Measurements from ENCODE around the gene NXPE1.

Gene NXPE1

GRCh38 chr11:114587398-114587953, 27.8 kb upstream of the NXPE1 start:
- no peak for DNase-seq (ENCODE audit: low read depth)
- no peak for TF ChIP-seq CTCF (IDR thresholded peaks at IDR 0.05; ENCODE audit: control insufficient read depth, extremely low read depth, insufficient read depth)
- H3K4me3 ChIP-seq (ENCODE audit: low read depth, low read length), result no peak overlapping the region

DNA sequence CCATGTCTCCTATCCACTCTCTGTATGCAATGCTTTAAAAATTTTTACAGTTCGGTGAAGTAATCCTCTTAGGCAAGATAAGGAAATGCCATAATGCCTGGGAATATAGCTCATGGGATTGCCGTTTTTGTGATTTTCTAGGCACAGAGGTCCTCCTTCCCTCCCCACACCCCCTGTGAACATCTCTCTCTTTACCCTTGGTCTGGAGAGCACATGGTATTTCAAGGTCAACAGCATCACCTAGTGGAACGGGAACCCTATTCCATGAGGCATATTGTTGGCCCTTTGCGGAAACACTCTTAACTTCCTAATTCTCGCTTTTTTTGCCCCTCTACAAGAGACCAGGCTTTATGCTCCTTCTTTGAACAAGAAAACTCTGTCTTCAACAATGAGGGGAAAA, 27.1 kb upstream of the NXPE1 start:
- TF ChIP-seq CTCF (IDR thresholded peaks at IDR 0.05; ENCODE audit: control insufficient read depth, extremely low read depth, insufficient read depth), result peak; percentile 59
- H3K4me3 ChIP-seq (ENCODE audit: low read depth, low read length), result no peak overlapping the region
- DNase-seq (ENCODE audit: low read depth), result no peak

GRCh38 chr11:114571712-114572111, 12.0 kb upstream of the NXPE1 start:
- no peak for DNase-seq (ENCODE audit: low read depth)
- no peak overlapping the region for H3K4me3 ChIP-seq (ENCODE audit: low read depth, low read length)
- TF ChIP-seq CTCF (IDR thresholded peaks at IDR 0.05; ENCODE audit: control insufficient read depth, extremely low read depth, insufficient read depth), result no peak

DNA sequence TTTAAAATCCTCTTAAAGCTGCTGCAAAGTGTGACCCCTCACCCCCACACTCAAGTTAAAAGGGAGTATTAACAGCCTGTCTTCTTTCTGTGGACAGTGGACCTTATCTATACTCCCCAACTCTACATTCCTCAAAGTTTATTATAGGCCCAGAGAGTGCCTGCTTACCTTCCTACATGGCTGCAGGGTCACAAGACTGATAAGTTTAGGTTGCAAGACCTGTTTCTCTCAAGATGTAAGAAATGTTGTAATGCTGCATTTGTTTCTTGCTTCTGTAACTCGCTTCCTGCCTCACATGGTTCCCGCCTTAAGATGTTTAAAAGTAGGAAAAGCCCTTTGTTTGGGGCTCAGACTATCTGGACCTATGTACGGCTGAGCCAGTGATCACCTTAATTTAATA, 10.1 kb upstream of the NXPE1 start:
- H3K4me3 ChIP-seq (ENCODE audit: low read depth, low read length), result no peak overlapping the region
- TF ChIP-seq CTCF (IDR thresholded peaks at IDR 0.05; ENCODE audit: control insufficient read depth, extremely low read depth, insufficient read depth), result no peak
- no peak for DNase-seq (ENCODE audit: low read depth)

GRCh38 chr11:114566276-114566675, 6.6 kb upstream of the NXPE1 start:
- no peak for DNase-seq (ENCODE audit: low read depth)
- no peak overlapping the region for H3K4me3 ChIP-seq (ENCODE audit: low read depth, low read length)
- no peak for TF ChIP-seq CTCF (IDR thresholded peaks at IDR 0.05; ENCODE audit: control insufficient read depth, extremely low read depth, insufficient read depth)

GRCh38 chr11:114564831-114565230, 5.2 kb upstream of the NXPE1 start:
- no peak for TF ChIP-seq CTCF (IDR thresholded peaks at IDR 0.05; ENCODE audit: control insufficient read depth, extremely low read depth, insufficient read depth)
- H3K4me3 ChIP-seq (ENCODE audit: low read depth, low read length), result no peak overlapping the region
- no peak for DNase-seq (ENCODE audit: low read depth)

GRCh38 chr11:114563077-114563476, 3.4 kb upstream of the NXPE1 start:
- no peak for TF ChIP-seq CTCF (IDR thresholded peaks at IDR 0.05; ENCODE audit: control insufficient read depth, extremely low read depth, insufficient read depth)
- H3K4me3 ChIP-seq (ENCODE audit: low read depth, low read length), result no peak overlapping the region
- no peak for DNase-seq (ENCODE audit: low read depth)

Measured in LNCaP clone FGC (cell line).